ENCODE results near the gene NBEA. TPM values are rescaled to one million over a fixed set of nuclear protein-coding genes. Genes with fewer than 3 reads are reported as not detected.

The NBEA gene
- total RNA-seq, 1 donor from 2014 or later = 10.8 TPM

DNA sequence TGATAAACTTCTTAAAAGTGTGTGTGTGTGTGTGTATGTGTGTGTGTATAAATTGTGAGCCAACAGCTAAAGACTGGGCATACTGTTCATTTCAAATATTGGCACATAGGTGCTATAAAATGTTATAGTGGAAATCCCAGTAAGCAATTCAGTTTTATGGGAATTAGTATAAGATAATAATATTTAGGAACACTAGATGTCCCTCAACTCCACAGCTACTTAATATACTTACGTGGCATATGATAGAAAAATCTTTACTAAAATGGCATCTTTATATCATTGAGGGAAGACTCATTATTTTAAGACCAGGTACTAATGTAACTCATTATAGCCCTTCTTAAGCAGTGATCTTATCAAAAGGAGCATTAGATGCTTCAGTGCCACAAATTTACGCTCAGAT, 268.2 kb downstream of the NBEA start:
- DNase-seq (ENCODE audit: low read depth, low spot score) = no peak
- Mint-ChIP-seq H3K4me3 (no peak overlapping the region), H3K27me3 (ENCODE audit: low read depth) (no peaks in the 10 kb centered on the region), H3K27ac (ENCODE audit: unreplicated experiment) (no peak overlapping the region), H3K9me3 (no peaks in the 10 kb centered on the region), H3K36me3 (ENCODE audit: low read depth) (peaks cover 2% of the 10 kb centered on the region), H3K4me1 (no peaks in the 10 kb centered on the region)
- TF ChIP-seq CTCF (conservative IDR thresholded peaks at IDR 0.05) = no peak

DNA sequence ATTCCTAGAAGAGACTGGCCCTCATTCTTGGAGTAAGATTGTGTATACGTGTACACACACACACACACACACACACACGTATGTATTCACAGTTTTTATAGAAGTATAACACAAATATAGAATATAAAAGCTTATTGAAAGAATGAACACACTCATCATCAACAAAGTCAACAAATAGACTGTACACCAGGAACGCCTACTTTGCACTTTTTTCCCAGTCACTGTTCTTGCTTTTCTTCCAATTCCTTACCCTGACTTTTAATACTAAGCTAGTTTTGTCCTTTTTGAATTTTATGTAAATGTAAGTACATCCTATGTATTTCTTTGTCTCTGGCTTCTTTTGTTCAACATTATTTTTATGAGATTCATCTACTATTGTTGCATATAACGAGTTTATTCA, 269.9 kb downstream of the NBEA start:
- no peaks in the 10 kb centered on the region for H3K9me3 Mint-ChIP-seq
- peaks cover 2% of the 10 kb centered on the region for H3K36me3 Mint-ChIP-seq (ENCODE audit: low read depth)
- no peak overlapping the region for H3K4me3 Mint-ChIP-seq
- no peaks in the 10 kb centered on the region for H3K4me1 Mint-ChIP-seq
- no peak for DNase-seq (ENCODE audit: low read depth, low spot score)
- H3K27ac Mint-ChIP-seq (ENCODE audit: unreplicated experiment) = no peak overlapping the region
- no peak for TF ChIP-seq CTCF (conservative IDR thresholded peaks at IDR 0.05)
- no peaks in the 10 kb centered on the region for H3K27me3 Mint-ChIP-seq (ENCODE audit: low read depth)

DNA sequence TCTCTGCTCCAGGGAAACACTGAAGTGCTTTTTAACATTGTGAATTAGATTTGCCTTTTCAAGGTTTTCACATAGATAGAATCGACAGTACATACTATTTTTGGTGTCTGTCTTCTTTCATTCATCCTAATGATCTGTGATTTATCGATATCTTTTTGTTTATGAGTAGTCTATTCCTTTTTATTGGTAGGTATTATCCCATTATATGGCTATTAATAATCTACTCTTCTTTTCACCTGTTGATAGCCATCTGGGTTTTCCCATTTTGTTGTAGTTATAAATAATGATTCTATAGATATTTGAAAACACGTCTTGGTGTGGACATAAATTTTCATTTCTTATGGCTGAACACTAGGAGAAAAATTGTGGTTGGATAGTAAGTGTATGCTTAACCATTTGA, 271.8 kb downstream of the NBEA start:
- peaks cover 2% of the 10 kb centered on the region for H3K36me3 Mint-ChIP-seq (ENCODE audit: low read depth)
- H3K27ac Mint-ChIP-seq (ENCODE audit: unreplicated experiment) = no peak overlapping the region
- no peak for DNase-seq (ENCODE audit: low read depth, low spot score)
- H3K9me3 Mint-ChIP-seq = no peaks in the 10 kb centered on the region
- TF ChIP-seq CTCF (conservative IDR thresholded peaks at IDR 0.05) = no peak
- no peaks in the 10 kb centered on the region for H3K27me3 Mint-ChIP-seq (ENCODE audit: low read depth)
- H3K4me1 Mint-ChIP-seq = no peaks in the 10 kb centered on the region
- H3K4me3 Mint-ChIP-seq = no peak overlapping the region

DNA sequence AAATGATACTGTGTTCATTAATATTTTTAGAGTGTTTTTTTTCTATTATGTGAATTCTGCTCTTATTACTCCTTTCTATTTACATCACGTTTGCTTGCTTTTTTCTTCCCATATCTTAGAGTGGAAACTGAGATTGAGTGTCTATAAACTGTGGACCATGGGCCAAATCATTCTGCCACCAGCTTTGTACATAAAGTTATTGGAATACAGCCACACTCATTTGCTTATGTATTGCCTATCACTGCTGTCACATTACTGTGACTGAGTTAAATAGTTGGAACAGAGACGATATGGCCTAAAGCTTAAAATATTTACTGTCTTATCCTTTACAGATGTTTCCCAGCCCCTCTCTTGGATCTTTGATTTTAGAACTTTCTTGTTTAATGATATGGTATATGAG, 274.1 kb downstream of the NBEA start:
- Mint-ChIP-seq H3K4me1 (no peaks in the 10 kb centered on the region), H3K4me3 (no peak overlapping the region), H3K36me3 (ENCODE audit: low read depth) (peaks cover 11% of the 10 kb centered on the region), H3K27ac (ENCODE audit: unreplicated experiment) (no peak overlapping the region), H3K9me3 (no peaks in the 10 kb centered on the region), H3K27me3 (ENCODE audit: low read depth) (no peaks in the 10 kb centered on the region)
- TF ChIP-seq CTCF (conservative IDR thresholded peaks at IDR 0.05) = no peak
- no peak for DNase-seq (ENCODE audit: low read depth, low spot score)

DNA sequence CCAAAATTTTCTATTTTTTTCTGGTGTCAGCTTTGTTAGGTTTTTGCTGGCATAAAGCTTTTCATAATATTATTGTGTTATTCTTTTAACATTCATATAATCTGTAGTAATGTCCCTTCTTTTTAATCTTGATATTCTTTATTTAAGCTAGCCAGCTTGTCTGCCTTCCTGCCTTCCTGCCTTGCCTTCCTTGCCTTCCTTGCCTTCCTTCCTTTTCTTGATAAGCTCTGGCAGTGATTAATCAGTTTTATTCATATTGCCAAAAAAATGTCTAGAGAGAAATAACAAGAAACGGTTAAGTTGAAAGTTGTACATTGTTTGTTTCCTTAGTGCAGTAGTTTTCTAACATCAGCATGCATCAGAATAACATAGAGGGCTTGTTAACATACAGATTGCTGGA, 277.0 kb downstream of the NBEA start:
- Mint-ChIP-seq H3K27ac (ENCODE audit: unreplicated experiment) (no peak overlapping the region), H3K4me3 (no peak overlapping the region), H3K36me3 (ENCODE audit: low read depth) (peaks cover 9% of the 10 kb centered on the region), H3K9me3 (no peaks in the 10 kb centered on the region), H3K27me3 (ENCODE audit: low read depth) (no peaks in the 10 kb centered on the region), H3K4me1 (no peaks in the 10 kb centered on the region)
- TF ChIP-seq CTCF (conservative IDR thresholded peaks at IDR 0.05) = no peak
- no peak for DNase-seq (ENCODE audit: low read depth, low spot score)

DNA sequence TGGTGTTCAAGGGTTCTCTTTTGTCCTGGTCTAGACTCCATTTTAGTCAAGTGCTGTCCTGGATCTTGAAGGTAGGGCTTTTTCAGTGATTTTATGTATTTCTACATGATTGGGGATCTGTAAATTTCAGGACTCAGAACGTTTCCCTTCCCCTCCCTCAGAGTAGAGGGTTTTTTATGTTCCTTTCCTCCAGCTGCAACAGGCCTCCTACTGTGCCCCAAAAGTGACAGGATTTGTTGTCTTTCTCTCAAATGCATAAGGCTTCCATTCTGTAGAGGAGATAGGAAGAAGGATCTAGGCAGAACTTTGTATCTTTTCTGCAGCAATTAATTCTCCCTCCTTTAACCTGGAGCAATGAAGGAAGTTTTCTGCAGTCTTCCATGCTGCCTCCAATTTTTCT, 283.1 kb downstream of the NBEA start:
- DNase-seq (ENCODE audit: low read depth, low spot score) = no peak
- H3K9me3 Mint-ChIP-seq = no peaks in the 10 kb centered on the region
- H3K4me3 Mint-ChIP-seq = no peak overlapping the region
- H3K27ac Mint-ChIP-seq (ENCODE audit: unreplicated experiment) = no peak overlapping the region
- TF ChIP-seq CTCF (conservative IDR thresholded peaks at IDR 0.05) = no peak
- H3K4me1 Mint-ChIP-seq = peaks cover 12% of the 10 kb centered on the region
- H3K27me3 Mint-ChIP-seq (ENCODE audit: low read depth) = no peaks in the 10 kb centered on the region
- peaks cover 4% of the 10 kb centered on the region for H3K36me3 Mint-ChIP-seq (ENCODE audit: low read depth)
